Spleen (tissue), 11 donors: ENCODE measurements around the gene NLN. TPM values are rescaled to one million over a fixed set of nuclear protein-coding genes. Genes with fewer than 3 reads are reported as not detected.

ENCODE experiments used
- DNase-seq: peaks from one replicate; pipeline ENCODE4 v3.0.0-alpha.2; 2020
- H3K27ac ChIP-seq, 8 donors: fragments of 200-600 bp; sonication (generic) in 7 of 8; 1 replicate in 4 of 8; 2 replicates in 4 of 8; pipeline versions ENCODE4 v1.5.0 to v1.8.0; 2016 to 2021; ENCODE audit warnings: inconsistent platforms in 4 of 8, mild to moderate bottlenecking in 4 of 8, moderate library complexity in 1 of 8
- H3K27me3 ChIP-seq, 7 donors: fragments of 200-600 bp; sonication (generic) in 6 of 7; replicated peaks in 1 of 7; 1 replicate in 4 of 7; 2 replicates in 3 of 7; pipeline versions ENCODE4 v1.5.0 to v1.8.0; 2016 to 2021; ENCODE audit warnings: inconsistent platforms in 3 of 7, mild to moderate bottlenecking in 1 of 7
- H3K36me3 ChIP-seq, 6 donors: fragments of 200-600 bp; sonication (generic) in 5 of 6; 1 replicate in 4 of 6; 2 replicates in 2 of 6; pipeline versions ENCODE4 v1.5.0 to v1.8.0; 2016 to 2021; ENCODE audit warnings: inconsistent platforms in 2 of 6
- H3K4me1 ChIP-seq, 6 donors: fragments of 200-600 bp; sonication (generic) in 5 of 6; 1 replicate in 3 of 6; 2 replicates in 3 of 6; pipeline versions ENCODE4 v1.5.0 to v1.8.0; 2016 to 2021; ENCODE audit warnings: inconsistent platforms in 3 of 6
- H3K4me3 ChIP-seq, 8 donors: fragments of 200-600 bp; sonication (generic) in 7 of 8; 1 replicate in 4 of 8; 2 replicates in 4 of 8; pipeline versions ENCODE4 v1.5.0 to v1.8.0; 2016 to 2021; ENCODE audit warnings: inconsistent platforms in 4 of 8, mild to moderate bottlenecking in 4 of 8, moderate library complexity in 2 of 8
- H3K9me3 ChIP-seq, 8 donors: fragments of 200-600 bp; sonication (generic) in 7 of 8; 1 replicate in 4 of 8; 2 replicates in 4 of 8; pipeline versions ENCODE4 v1.5.0 to v1.8.0; 2016 to 2021; ENCODE audit warnings: inconsistent platforms in 4 of 8
- CTCF ChIP-seq, 11 experiments: fragments of 200-600 bp in 7 of 11; fragments of 450-650 bp in 4 of 11; sonication (generic) in 4 of 11; IDR thresholded peaks in 8 of 11; conservative IDR thresholded peaks in 3 of 11; 1 replicate in 7 of 11; 2 replicates in 4 of 11; pipeline versions ENCODE4 v1.4.0 to v1.8.0; 2016 to 2021; ENCODE audit warnings: antibody characterized with exemption in 11 of 11, inconsistent platforms in 4 of 11, mild to moderate bottlenecking in 1 of 11
- POLR2A ChIP-seq, 3 donors: fragments of 450-650 bp; IDR thresholded peaks; one replicate each; pipeline ENCODE4 v1.5.1; 2017; ENCODE audit warnings: antibody characterized with exemption in 3 of 3, mild to moderate bottlenecking in 1 of 3
- POLR2AphosphoS5 ChIP-seq, 3 donors: sonication (generic); formaldehyde crosslinking; IDR thresholded peaks; one replicate each; pipeline ENCODE4 v1.5.1; 2017; ENCODE audit warnings: antibody characterized with exemption in 3 of 3
- whole genome bisulfite sequencing, 5 donors: extraction: QIAGEN DNeasy Blood & Tissue Kit in 3 of 5; methylation state at CpG; one replicate each; pipeline versions ENCODE4 v1.1.5 to v1.1.7; 2013 to 2018; 5-methylcytosine and 5-hydroxymethylcytosine counted together
- intact Hi-C: fragments of 100-400 bp; cut with DNase I; formaldehyde crosslinking; loops from one replicate; pipeline ENCODE4 v1.15.0; 2023; ENCODE audit warnings: low total_unique reads
- polyA plus RNA-seq, 3 donors: library from polyadenylated mRNA; stranded (reverse); fragments of 200-250 nt; gene quantifications; one replicate each; pipeline ENCODE4 v1.2.1, GENCODE V29; 2013
- total RNA-seq, 7 donors: library from RNA; depleted of rRNA in 3 of 7; stranded (reverse); fragments of >200 nt in 3 of 7; fragmentation: NEBNext Ultra II Directional in 4 of 7; extraction: Animal tissue kit (Norgen Biotek cat#: 25700) in 4 of 7; gene quantifications; one replicate each; pipeline versions ENCODE4 v1.1.0 to v1.2.1, GENCODE V29; 2016 to 2021
- donor health status: healthy with polysubstance abuse.
- donor health status: DM: no; HTN: no; CAD: no; lungs with moderate emphysema.
- donor health status: DM: no; HTN: no; CAD: no.
- donor health status: Bipolar disorder and iron deficiency.
- donor health status: healthy.
- donor health status: DM: no; HTN: no; CAD: no.
- donor health status: DM: yes; HTN: yes; CAD: no.

NLN gene
- total and polyA plus RNA-seq, 10 donors, result 1.3 to 24.8 (median 9.0) TPM

GRCh38 chr5:65855766-65856315, 133.8 kb downstream of the NLN start:
- H3K4me1 ChIP-seq, result no peaks in the 10 kb centered on the region
- TF ChIP-seq POLR2AphosphoS5 (IDR thresholded peaks at IDR 0.05), result no peak
- TF ChIP-seq CTCF (IDR thresholded peaks at IDR 0.05 in 8 of 11, conservative IDR thresholded peaks at IDR 0.05 in 3 of 11), result no peak
- no peak for TF ChIP-seq POLR2A (IDR thresholded peaks at IDR 0.05)
- no peak overlapping the region for H3K4me3 ChIP-seq
- intact Hi-C loops, result no loop called here
- no peaks in the 10 kb centered on the region for H3K36me3 ChIP-seq
- H3K27me3 ChIP-seq, result no peaks in the 10 kb centered on the region
- no peaks in the 10 kb centered on the region for H3K9me3 ChIP-seq
- no peak for DNase-seq
- H3K27ac ChIP-seq, result no peak overlapping the region

- DNase-seq, result no peak
- H3K9me3 ChIP-seq, result no peaks in the 10 kb centered on the region
- no peak overlapping the region for H3K4me3 ChIP-seq
- intact Hi-C loops, result no loop called here
- TF ChIP-seq CTCF (IDR thresholded peaks at IDR 0.05 in 8 of 11, conservative IDR thresholded peaks at IDR 0.05 in 3 of 11), result no peak
- no peak for TF ChIP-seq POLR2AphosphoS5 (IDR thresholded peaks at IDR 0.05)
- TF ChIP-seq POLR2A (IDR thresholded peaks at IDR 0.05), result no peak
- H3K4me1 ChIP-seq, result no peaks in the 10 kb centered on the region
- 82 to 92% (median 90%) methylated on average over 5 of the region's 5 CpGs for WGBS, 5 donors
- no peaks in the 10 kb centered on the region for H3K27me3 ChIP-seq
- no peaks in the 10 kb centered on the region for H3K36me3 ChIP-seq
- H3K27ac ChIP-seq, result no peak overlapping the region
Measured at GRCh38 chr5:65856520-65856919, 134.5 kb downstream of the NLN start.

- TF ChIP-seq CTCF (IDR thresholded peaks at IDR 0.05 in 8 of 11, conservative IDR thresholded peaks at IDR 0.05 in 3 of 11) (no peak), POLR2A (IDR thresholded peaks at IDR 0.05) (no peak), POLR2AphosphoS5 (IDR thresholded peaks at IDR 0.05) (no peak)
- no peak for DNase-seq
- 67 to 84% (median 82%) methylated on average over 3 of the region's 3 CpGs for WGBS, 5 donors
- Histone ChIP-seq H3K9me3 (no peaks in the 10 kb centered on the region), H3K27me3 (no peaks in the 10 kb centered on the region), H3K27ac (no peak overlapping the region), H3K4me1 (no peaks in the 10 kb centered on the region), H3K4me3 (no peak overlapping the region), H3K36me3 (no peaks in the 10 kb centered on the region)
- intact Hi-C loops, result no loop called here
Measured at GRCh38 chr5:65858316-65858715, 136.3 kb downstream of the NLN start.

- Histone ChIP-seq H3K9me3 (no peaks in the 10 kb centered on the region), H3K36me3 (no peaks in the 10 kb centered on the region), H3K27me3 (no peaks in the 10 kb centered on the region), H3K27ac (no peak overlapping the region), H3K4me3 (no peak overlapping the region), H3K4me1 (peaks cover 0 to 3% (median 0%) of the 10 kb centered on the region in 6 donors)
- intact Hi-C loops, result no loop called here
- WGBS, 5 donors, result 84 to 90% (median 86%) methylated on average over 3 of the region's 3 CpGs
- TF ChIP-seq POLR2A (IDR thresholded peaks at IDR 0.05) (no peak), POLR2AphosphoS5 (IDR thresholded peaks at IDR 0.05) (no peak), CTCF (IDR thresholded peaks at IDR 0.05 in 8 of 11, conservative IDR thresholded peaks at IDR 0.05 in 3 of 11) (no peak)
- DNase-seq, result no peak
Measured at GRCh38 chr5:65861830-65862241, 139.8 kb downstream of the NLN start.
